Stimulated activated CD4-positive, alpha-beta T cell treated with anti-CD3 and anti-CD28 coated beads, TNF-alpha, amount 100 ng/mL, for 24 hours (primary cell): ENCODE data around the gene CHST12.

Experiments
- DNase-seq, 3 experiments: peaks; one replicate each; pipeline ENCODE4 v3.0.0-alpha.2; 2020; ENCODE audit warnings: low read depth in 3 of 3

Gene CHST12

GRCh38 chr7:2478399-2478785, 75.0 kb downstream of the CHST12 start:
- DNase-seq: no peak

- DNase-seq: no peak
These were observed 75.4 kb downstream of the CHST12 start for GRCh38 chr7:2478800-2479199.

DNA sequence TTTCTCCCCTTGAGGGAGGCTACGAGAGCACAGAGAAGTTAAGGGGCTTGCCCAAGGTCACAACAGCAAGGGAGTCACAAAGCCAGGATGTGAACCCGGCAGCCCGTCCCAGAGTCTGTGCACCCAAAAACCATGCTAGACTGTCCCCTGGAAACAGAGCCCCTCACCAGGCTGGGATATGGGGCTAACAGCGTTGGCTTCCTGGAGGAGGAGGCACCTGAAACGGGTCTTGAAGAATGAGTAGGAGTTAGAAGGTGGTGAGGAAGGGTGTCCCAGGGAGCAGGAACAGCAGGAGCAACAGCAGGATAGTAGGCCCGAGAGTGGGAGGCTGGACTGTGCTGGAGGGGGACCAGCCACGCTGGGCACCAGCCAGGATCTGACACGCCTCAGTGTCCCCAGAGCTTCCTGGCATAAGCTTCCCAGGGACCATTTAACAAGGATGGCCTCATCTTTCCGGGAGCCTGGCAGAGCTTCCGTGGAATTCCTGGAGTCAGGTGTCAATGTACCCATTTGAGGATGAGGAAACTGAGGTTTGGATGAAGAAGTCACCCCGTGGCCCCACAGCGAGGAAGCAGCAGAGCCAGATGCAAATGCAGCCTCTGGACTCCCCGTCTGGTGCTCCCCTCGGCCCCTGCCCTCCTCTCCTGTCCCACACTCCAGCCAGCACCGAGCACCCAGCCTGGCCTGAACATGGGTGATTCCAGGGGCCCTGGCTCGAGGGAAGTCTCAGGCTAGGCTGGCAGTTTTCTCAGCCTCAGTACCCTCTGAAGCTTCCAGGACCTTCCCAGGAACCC, 76.1 kb downstream of the CHST12 start:
- DNase-seq: no peak

GRCh38 chr7:2480070-2480408, 76.6 kb downstream of the CHST12 start:
- DNase-seq: no peak

- DNase-seq: no peak
These were observed 77.8 kb downstream of the CHST12 start for GRCh38 chr7:2481195-2481594.

- no peak for DNase-seq
These were observed 79.5 kb downstream of the CHST12 start for GRCh38 chr7:2482725-2483451.

GRCh38 chr7:2483494-2483893, 80.1 kb downstream of the CHST12 start:
- no peak for DNase-seq

DNA sequence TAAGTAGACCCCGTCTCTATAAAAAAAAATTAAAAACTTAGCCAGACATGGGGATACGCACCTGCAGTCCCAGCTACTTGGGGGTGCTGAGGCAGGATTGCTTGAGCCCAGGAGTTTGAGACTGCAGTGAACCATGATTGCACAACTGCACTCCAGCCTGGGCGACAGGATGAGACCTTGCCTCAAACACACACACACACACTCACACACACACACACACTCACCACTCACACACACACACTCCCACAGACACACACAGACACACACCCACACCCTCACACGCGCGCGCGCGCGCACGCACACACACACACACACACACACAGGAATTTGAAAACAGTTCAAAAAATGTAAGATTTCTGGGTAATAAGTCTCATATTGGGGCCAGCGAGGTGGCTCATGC, 81.5 kb downstream of the CHST12 start:
- no peak for DNase-seq

DNA sequence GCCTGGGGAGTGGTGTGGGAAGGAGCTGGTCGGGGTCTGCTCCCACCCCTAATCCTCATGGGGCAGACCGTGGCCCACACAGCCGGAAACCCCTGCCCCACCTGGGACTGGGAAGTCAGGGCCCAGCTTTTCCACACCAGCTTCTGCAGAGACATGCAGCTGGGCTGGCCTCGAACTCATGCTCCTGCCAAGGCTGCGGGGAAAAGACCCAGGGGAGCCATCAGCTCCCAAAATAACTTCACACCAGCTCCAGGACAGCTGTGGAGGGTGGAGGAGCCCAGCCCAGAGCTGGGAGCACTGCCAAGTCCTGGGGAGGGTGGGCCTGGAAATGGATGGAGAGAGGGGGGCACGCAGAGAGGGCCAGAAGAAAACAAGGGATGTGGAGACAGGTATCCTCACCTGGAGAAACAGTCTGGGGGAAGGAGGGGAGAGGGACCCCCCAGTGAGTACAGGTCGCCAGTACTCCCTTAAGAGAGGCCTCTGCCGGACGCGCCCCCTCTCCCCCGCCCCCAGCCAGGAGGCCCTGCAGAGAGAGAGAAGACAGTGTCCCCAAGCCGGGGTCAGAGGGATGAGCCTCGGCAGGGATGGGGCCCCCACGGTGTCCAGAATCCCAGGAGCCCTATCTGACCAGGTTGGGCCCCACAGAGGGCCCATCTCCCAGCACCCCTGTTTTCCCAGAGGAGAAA, 84.3 kb downstream of the CHST12 start:
- DNase-seq: no peak

DNA sequence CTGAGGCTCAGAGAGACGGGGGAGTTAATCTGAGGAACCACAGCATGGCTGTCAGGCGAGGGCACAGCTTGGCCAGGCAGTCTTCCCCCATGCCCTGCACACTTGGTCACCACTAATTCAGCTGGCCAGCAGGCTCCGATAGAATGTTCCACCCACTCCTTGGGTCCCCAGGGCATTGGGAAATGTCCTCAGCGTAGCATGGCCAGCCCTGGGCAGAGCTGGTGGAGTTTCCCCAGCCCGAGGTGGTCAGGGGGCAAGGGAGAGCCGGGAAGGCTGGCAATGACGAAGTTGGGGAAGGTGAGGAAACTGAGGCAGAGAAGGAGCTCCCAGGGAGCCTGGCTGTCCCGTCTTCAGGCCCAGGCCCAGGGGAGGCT, 84.8 kb downstream of the CHST12 start:
- no peak for DNase-seq

GRCh38 chr7:2488681-2489080, 85.3 kb downstream of the CHST12 start:
- DNase-seq: no peak

- no peak for DNase-seq
These were observed 86.8 kb downstream of the CHST12 start for GRCh38 chr7:2490181-2490651.

DNA sequence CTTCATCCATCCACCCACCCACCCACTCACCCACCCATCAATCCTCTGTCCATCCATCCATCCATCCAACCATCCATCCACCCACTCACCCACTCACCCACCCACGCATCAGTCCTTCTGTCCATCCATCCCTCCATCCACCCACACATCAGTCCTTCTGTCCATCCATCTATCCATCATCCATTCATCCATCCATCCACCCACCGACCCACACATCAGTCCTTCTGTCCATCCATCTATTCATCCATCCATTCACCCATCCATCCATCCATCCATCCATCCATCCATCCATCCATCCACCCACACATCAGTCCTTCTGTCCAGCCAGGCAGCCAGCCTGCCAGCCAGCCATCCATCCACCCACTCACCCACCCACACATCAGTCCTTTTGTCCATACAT, 88.6 kb downstream of the CHST12 start:
- no peak for DNase-seq

DNA sequence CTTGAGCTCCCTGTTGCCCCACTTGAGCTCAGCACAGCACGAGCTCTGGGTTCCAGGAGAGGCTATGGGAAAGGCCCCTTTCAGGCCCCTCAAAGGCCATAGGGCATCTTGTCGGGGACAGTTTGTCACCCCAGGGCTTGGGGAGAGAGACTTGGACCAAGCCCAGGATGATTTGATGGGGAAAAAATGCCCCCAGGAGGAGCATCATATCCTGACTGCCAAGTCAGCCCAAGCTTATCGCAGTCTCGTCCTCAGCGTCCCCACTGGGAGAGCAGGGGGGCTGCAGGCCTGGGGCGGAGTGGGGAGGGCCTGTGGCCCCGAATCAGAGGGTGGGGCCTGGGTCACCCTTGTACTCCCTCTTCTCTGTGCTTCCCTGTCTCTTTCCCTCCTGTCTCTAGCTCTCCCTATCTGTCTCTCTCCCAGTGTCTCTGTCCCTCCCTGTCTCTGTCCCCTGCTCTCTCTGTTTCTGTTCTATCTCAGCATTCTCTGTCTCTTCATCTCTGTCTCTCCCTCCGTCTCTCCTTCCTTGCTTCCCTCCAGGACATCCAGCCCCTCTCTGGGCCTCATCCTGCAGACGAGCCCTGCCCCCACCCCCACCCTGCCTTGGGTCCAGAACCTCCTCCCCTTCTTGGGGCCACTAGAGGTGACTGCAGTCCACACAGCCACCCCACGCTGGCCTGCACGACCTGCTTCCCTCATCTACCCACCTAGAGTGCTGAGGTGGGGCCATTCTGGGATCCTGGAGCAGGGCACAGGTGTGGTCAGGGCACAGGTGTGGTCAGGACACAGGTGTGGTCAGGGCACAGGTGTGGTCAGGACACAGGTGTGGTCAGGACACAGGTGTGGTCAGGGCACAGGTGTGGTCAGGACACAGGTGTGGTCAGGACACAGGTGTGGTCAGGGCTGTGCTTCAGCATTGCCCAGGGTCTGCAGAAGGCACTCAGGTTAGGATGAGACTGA, 90.1 kb downstream of the CHST12 start:
- no peak for DNase-seq

- no peak for DNase-seq
These were observed 91.0 kb downstream of the CHST12 start for GRCh38 chr7:2494191-2495130.

GRCh38 chr7:2495418-2496299, 92.2 kb downstream of the CHST12 start:
- no peak for DNase-seq

DNA sequence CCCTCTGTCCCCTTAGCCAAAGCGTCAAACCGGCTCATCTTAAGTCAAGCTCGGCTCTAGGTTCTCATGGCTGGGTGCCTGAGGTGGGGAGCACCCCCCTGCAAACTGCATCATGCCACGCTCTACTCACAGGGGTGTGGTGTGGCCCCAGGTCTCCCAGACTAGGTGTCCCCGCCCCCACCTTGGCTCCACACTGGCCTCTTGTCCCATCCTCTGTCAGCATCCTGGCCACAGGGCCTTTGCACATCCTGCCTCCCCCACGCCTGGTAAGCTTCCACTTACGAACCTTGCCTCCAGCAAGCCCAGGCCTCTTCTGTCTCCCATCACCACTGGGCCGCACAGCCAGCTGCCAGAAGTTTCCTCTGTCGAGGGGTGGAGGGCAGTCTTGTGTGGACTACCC, 93.0 kb downstream of the CHST12 start:
- DNase-seq: no peak

DNA sequence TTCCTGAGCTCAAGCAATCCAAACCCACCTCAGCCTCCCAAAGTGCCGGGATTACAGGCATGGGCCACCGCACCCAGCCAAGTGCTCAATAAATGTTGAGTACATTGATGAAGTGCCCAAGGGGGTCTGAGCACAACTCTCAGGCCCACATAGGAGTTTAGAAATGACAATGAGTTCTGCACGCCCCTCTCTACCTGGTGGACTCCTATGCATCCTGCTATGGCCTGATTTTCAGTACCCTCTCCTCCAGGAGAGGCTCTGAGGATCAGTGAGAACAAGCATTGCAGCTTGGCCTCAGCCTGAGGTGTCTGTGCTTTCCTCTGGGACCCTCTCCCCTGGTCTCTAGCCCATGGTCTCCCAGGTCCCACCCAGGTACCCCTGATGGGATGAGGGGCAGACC, 93.7 kb downstream of the CHST12 start:
- DNase-seq: no peak

GRCh38 chr7:2497500-2498336, 94.3 kb downstream of the CHST12 start:
- no peak for DNase-seq
